K562 (cell line): ENCODE results near the gene TIGAR. TPM values are rescaled to one million over a fixed set of nuclear protein-coding genes. Genes with fewer than 3 reads are reported as not detected.

Experiments used
- CCAR2 ChIP-seq: fragments of 200-400 bp; formaldehyde crosslinking; IDR thresholded peaks from 2 replicates; pipeline ENCODE4 v1.6.1; 2017; ENCODE audit warnings: mild to moderate bottlenecking, low read depth, low read length
- DMBX1 ChIP-seq: fragments of 250-450 bp; sonication (Bioruptor Pico); IDR thresholded peaks from 2 replicates; pipeline ENCODE4 v1.8.0; 2022; ENCODE audit warnings: inconsistent platforms, mild to moderate bottlenecking, moderate library complexity, borderline replicate concordance
- DNMT1 ChIP-seq: fragments of 450-650 bp; IDR thresholded peaks from 2 replicates; pipeline ENCODE4 v1.6.1; 2016; ENCODE audit warnings: antibody characterized with exemption, mild to moderate bottlenecking
- ETV1 ChIP-seq: fragments of 450-650 bp; conservative IDR thresholded peaks from 2 replicates; pipeline ENCODE4 v1.6.1; 2016; ENCODE audit warnings: missing genetic modification characterization, control low read depth, low read depth, missing compliant biosample characterization
- FUS ChIP-seq: fragments of 200-400 bp; formaldehyde crosslinking; optimal IDR thresholded peaks from 2 replicates; pipeline ENCODE3; 2017; ENCODE audit warnings: low read depth, low read length
- GATAD2B ChIP-seq: fragments of 450-650 bp; IDR thresholded peaks from 2 replicates; pipeline ENCODE4 v1.6.1; 2017; ENCODE audit warnings: mild to moderate bottlenecking, borderline replicate concordance
- HDAC1 ChIP-seq, 2 experiments: fragments of 450-650 bp; IDR thresholded peaks; 2 replicates each; pipeline ENCODE4 v1.6.1; 2016 to 2017; ENCODE audit warnings: inconsistent platforms in 1 of 2, mild to moderate bottlenecking in 1 of 2, moderate library complexity in 1 of 2
- KAT7 ChIP-seq: sonication (generic); formaldehyde crosslinking; IDR thresholded peaks from 2 replicates; pipeline ENCODE4 v1.8.0; 2022; ENCODE audit warnings: missing genetic modification reagents, mild to moderate bottlenecking, borderline replicate concordance
- KLF6 ChIP-seq: fragments of 250-450 bp; sonication (Bioruptor Pico); IDR thresholded peaks from 2 replicates; pipeline ENCODE4 v1.4.0; 2020; ENCODE audit warnings: mild to moderate bottlenecking, moderate library complexity, borderline replicate concordance
- LCOR ChIP-seq: sonication (generic); formaldehyde crosslinking; IDR thresholded peaks from 2 replicates; pipeline ENCODE4 v1.8.0; 2022; ENCODE audit warnings: mild to moderate bottlenecking, missing genetic modification reagents
- MAFG ChIP-seq: fragments of 450-650 bp; conservative IDR thresholded peaks from 2 replicates; pipeline ENCODE4 v1.6.1; 2016; ENCODE audit warnings: missing genetic modification characterization, missing compliant biosample characterization
- MED1 ChIP-seq: sonication (generic); formaldehyde crosslinking; IDR thresholded peaks from 2 replicates; pipeline ENCODE4 v1.8.1; 2023; ENCODE audit warnings: missing genetic modification reagents, borderline replicate concordance
- MIER1 ChIP-seq: fragments of 450-650 bp; IDR thresholded peaks from 2 replicates; pipeline ENCODE4 v1.6.1; 2016; ENCODE audit warnings: antibody characterized with exemption, mild to moderate bottlenecking, low read depth
- MTA1 ChIP-seq: fragments of 450-650 bp; IDR thresholded peaks from 2 replicates; pipeline ENCODE4 v1.6.1; 2017; ENCODE audit warnings: borderline replicate concordance
- NCOA2 ChIP-seq, 2 experiments: fragments of 450-650 bp; IDR thresholded peaks; 2 replicates each; pipeline ENCODE4 v1.6.1; 2018; ENCODE audit warnings: mild to moderate bottlenecking in 2 of 2, moderate library complexity in 1 of 2; ENCODE audit not compliant: partially characterized antibody in 2 of 2
- NFIX ChIP-seq: fragments of 250-450 bp; sonication (Bioruptor Pico); IDR thresholded peaks from 2 replicates; pipeline ENCODE4 v1.4.0; 2020; ENCODE audit warnings: low read depth, mild to moderate bottlenecking, moderate library complexity
- NONO ChIP-seq, 2 experiments: fragments of 200-400 bp in 1 of 2; fragments of 450-650 bp in 1 of 2; formaldehyde crosslinking in 1 of 2; IDR thresholded peaks; 2 replicates each; pipeline ENCODE4 v1.6.1; 2017; ENCODE audit warnings: low read depth in 2 of 2, mild to moderate bottlenecking in 2 of 2, moderate library complexity in 2 of 2, low read length in 1 of 2
- PHF21A ChIP-seq: fragments of 450-650 bp; IDR thresholded peaks from 2 replicates; pipeline ENCODE4 v1.6.1; 2017; ENCODE audit warnings: low read depth, borderline replicate concordance
- RBM22 ChIP-seq: fragments of 200-400 bp; formaldehyde crosslinking; IDR thresholded peaks from 2 replicates; pipeline ENCODE4 v1.6.1; 2018; ENCODE audit warnings: low read length, low read depth; ENCODE audit not compliant: poor library complexity, severe bottlenecking
- SMARCA4 ChIP-seq: fragments of 450-650 bp; IDR thresholded peaks from 2 replicates; pipeline ENCODE4 v1.6.1; 2016
- SMARCC2 ChIP-seq: fragments of 450-650 bp; IDR thresholded peaks from 2 replicates; pipeline ENCODE4 v1.6.1; 2017; ENCODE audit warnings: antibody characterized with exemption, moderate library complexity, mild to moderate bottlenecking, low read depth
- SMARCE1 ChIP-seq: fragments of 450-650 bp; IDR thresholded peaks from 2 replicates; pipeline ENCODE4 v1.7.1; 2016; ENCODE audit warnings: mild to moderate bottlenecking
- SOX6 ChIP-seq: fragments of 450-650 bp; IDR thresholded peaks from 2 replicates; pipeline ENCODE4 v1.6.1; 2014; ENCODE audit warnings: mild to moderate bottlenecking
- TAF9B ChIP-seq: fragments of 450-650 bp; IDR thresholded peaks from 2 replicates; pipeline ENCODE4 v1.6.1; 2018; ENCODE audit warnings: mild to moderate bottlenecking; ENCODE audit not compliant: partially characterized antibody
- THRAP3 ChIP-seq: fragments of 450-650 bp; IDR thresholded peaks from 2 replicates; pipeline ENCODE4 v1.6.1; 2016; ENCODE audit warnings: mild to moderate bottlenecking, inconsistent platforms, borderline replicate concordance
- XRCC5 ChIP-seq: fragments of 200-400 bp; formaldehyde crosslinking; IDR thresholded peaks from 2 replicates; pipeline ENCODE4 v1.6.1; 2017; ENCODE audit warnings: low read depth, mild to moderate bottlenecking, low read length
- ZFPM2 ChIP-seq: fragments of 250-450 bp; sonication (Bioruptor Pico); IDR thresholded peaks from 2 replicates; pipeline ENCODE4 v1.5.1; 2022; ENCODE audit warnings: mild to moderate bottlenecking
- ZKSCAN1 ChIP-seq: fragments of 150-350 bp; IDR thresholded peaks from 2 replicates; pipeline ENCODE4 v1.6.1; 2016; ENCODE audit warnings: low read depth, low read length
- ZNF146 ChIP-seq: IDR thresholded peaks from one replicate; pipeline ENCODE4 v1.6.1; 2018; ENCODE audit warnings: missing compliant biosample characterization; ENCODE audit not compliant: unreplicated experiment
- ZNF551 ChIP-seq: fragments of 250-450 bp; sonication (Bioruptor Pico); IDR thresholded peaks from 2 replicates; pipeline ENCODE4 v1.5.0; 2021; ENCODE audit warnings: mild to moderate bottlenecking, moderate library complexity
- ZZZ3 ChIP-seq: fragments of 450-650 bp; IDR thresholded peaks from 2 replicates; pipeline ENCODE4 v1.6.1; 2016; ENCODE audit warnings: antibody characterized with exemption, mild to moderate bottlenecking, moderate library complexity
- polyA plus RNA-seq, 8 experiments: library from polyadenylated mRNA; depleted of rRNA in 4 of 8; stranded (reverse) in 5 of 8; unstranded in 3 of 8; fragments of >200 nt; fragmentation: Nextera tagmentation in 2 of 8; fragmentation: Illumina TruSeq in 1 of 8; extraction: Ambion mirVana in 2 of 8; extraction: Trizol in 1 of 8; gene quantifications; 2 replicates each; pipeline versions ENCODE4 v1.2.1 to v1.2.3, GENCODE V29; 2011 to 2014; ENCODE audit warnings: inconsistent platforms in 1 of 8, missing spikeins in 1 of 8
- total RNA-seq, 7 experiments: library from RNA; depleted of rRNA in 6 of 7; stranded (reverse); fragments of >200 nt in 6 of 7; fragmentation: Illumina TruSeq in 2 of 7; extraction: Trizol in 2 of 7; gene quantifications; 2 replicates each; pipeline versions ENCODE4 v1.2.1 to v1.2.3, GENCODE V29; 2011 to 2021; ENCODE audit warnings: low replicate concordance in 1 of 7
- TF ChIP-seq, protein P1 (sequence below), 2 experiments: fragments of 450-650 bp in 1 of 2; sonication (generic) in 1 of 2; formaldehyde crosslinking in 1 of 2; IDR thresholded peaks in 1 of 2; conservative IDR thresholded peaks in 1 of 2; 2 replicates each; pipeline versions ENCODE4 v1.6.1 to v1.8.1; 2016 to 2023; ENCODE audit warnings: mild to moderate bottlenecking in 2 of 2, moderate library complexity in 2 of 2, inconsistent platforms in 1 of 2, missing genetic modification reagents in 1 of 2

Gene TIGAR
- total and polyA plus RNA-seq, 9 of the 15 experiments (the other 6 are each of a cell fraction or from before 2014, with no cell fraction given) = 0.11 to 1.0 (median 0.53) TPM; not detected in 2

GRCh38 chr12:4388662-4389061, 67.6 kb downstream of the TIGAR start (continued):
- no peak for TF ChIP-seq KLF6 (CRISPR knock-in tag)
- no peak for TF ChIP-seq NFIX (CRISPR knock-in tag)
- TF ChIP-seq, protein P1, sequence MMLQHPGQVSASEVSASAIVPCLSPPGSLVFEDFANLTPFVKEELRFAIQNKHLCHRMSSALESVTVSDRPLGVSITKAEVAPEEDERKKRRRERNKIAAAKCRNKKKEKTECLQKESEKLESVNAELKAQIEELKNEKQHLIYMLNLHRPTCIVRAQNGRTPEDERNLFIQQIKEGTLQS (IDR thresholded peaks at IDR 0.05) = no peak
- TF ChIP-seq, protein P1 (CRISPR knock-in tag; conservative IDR thresholded peaks at IDR 0.05) = no peak
- TF ChIP-seq ZNF146 = no peak
- peak; percentile 72; the same call in 1 of the 2 replicates for TF ChIP-seq GATAD2B
- TF ChIP-seq ZZZ3 = no peak
- TF ChIP-seq MTA1 = peak; percentile 71; the same call in 1 of the 2 replicates
- no peak for TF ChIP-seq NONO (IDR thresholded peaks at IDR 0.05; ENCODE audit: low read depth in 2 of 2, low read length in 1 of 2)
- TF ChIP-seq ETV1 (tag) = no peak
- TF ChIP-seq MIER1 = no peak
- TF ChIP-seq ZNF551 = no peak
- TF ChIP-seq MED1 = no peak
- no peak for TF ChIP-seq TAF9B
- no peak for TF ChIP-seq ZFPM2
- TF ChIP-seq SOX6 = peak; percentile 69; the same call in 1 of the 2 replicates
- TF ChIP-seq DNMT1 = no peak
- peak; percentile 90 for TF ChIP-seq SMARCA4
- TF ChIP-seq XRCC5 = no peak
- peak; percentile 60 to 91; a peak in 2 of 4 replicates for TF ChIP-seq HDAC1 (IDR thresholded peaks at IDR 0.05)
- no peak for TF ChIP-seq RBM22
- TF ChIP-seq SMARCC2 = peak; percentile 74
- peak; percentile 78; the same call in 1 of the 2 replicates for TF ChIP-seq SMARCE1
- TF ChIP-seq NCOA2 (IDR thresholded peaks at IDR 0.05; ENCODE audit: partially characterized antibody in 2 of 2) = no peak
- TF ChIP-seq LCOR (CRISPR knock-in tag) = no peak
- no peak; the same call in 1 of the 2 replicates for TF ChIP-seq DMBX1
- TF ChIP-seq THRAP3 = no peak
- TF ChIP-seq CCAR2 = no peak
- peak; percentile 29; the same call in 1 of the 2 replicates for TF ChIP-seq PHF21A
- TF ChIP-seq MAFG (tag) = 0 out of 2 replicates have a peak, but pooled peaks have one; percentile 9
- no peak for TF ChIP-seq KAT7 (CRISPR knock-in tag)
- TF ChIP-seq FUS = no peak
- TF ChIP-seq ZKSCAN1 = no peak
